ENCODE data around the gene BDH1.

DNA sequence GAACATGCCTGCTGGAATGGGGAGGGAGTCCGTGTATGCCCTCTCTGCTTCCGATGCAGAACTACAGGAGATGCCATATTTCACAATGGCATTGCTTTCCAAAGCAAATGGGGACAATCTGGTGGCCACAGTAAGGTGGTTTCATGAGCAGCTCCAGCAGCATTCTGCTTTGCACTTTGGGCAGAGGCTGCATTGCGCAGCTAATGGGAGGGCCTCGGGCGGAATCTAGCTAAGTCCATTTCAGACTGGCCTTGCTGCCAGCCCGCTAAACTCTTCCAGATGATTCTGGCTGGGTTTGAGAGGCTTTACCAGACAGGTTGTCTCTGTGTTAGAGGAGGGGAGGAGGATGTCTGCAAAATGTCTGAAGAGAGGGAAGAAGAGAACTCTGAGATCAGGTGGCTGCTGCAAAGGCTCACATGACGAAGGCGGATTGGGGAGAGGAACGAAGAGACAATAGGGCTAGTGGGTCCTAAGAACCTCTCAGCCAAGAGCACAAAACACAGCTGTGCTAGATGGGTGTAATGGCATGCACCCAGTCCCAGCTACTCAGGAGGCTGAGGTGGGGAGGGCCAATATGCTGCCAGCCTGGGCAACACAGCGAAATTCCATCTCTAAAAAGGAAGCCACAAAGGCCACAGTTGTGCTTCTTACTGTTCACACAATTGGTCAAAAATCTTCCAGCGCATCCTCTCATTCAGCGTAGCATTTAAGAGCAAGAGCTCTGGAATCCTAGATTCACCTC lies 63.7 kb downstream of the BDH1 start:
- TF ChIP-seq REST (IDR thresholded peaks at IDR 0.05; ENCODE audit: borderline replicate concordance in 1 of 2, low read depth in 1 of 2, low read length in 2 of 2) (no peak), SMAD3 (CRISPR knock-in tag; IDR thresholded peaks at IDR 0.05) (no peak), NR3C1 (CRISPR knock-in tag; IDR thresholded peaks at IDR 0.05) (no peak)
